Left renal cortex interstitium (tissue), 4 donors: ENCODE measurements around the gene NR2C2. TPM values are rescaled to one million over a fixed set of nuclear protein-coding genes. Genes with fewer than 3 reads are reported as not detected.

Experiments
- DNase-seq, 4 donors: peaks; one replicate each; pipeline ENCODE4 v3.0.0-alpha.2; 2013; ENCODE audit warnings: low read depth in 4 of 4, low spot score in 2 of 4, missing footprints in 1 of 4
- polyA plus RNA-seq, 4 donors: library from polyadenylated mRNA; unstranded; fragments of 120-200 nt; gene quantifications; one replicate each; pipeline ENCODE4 v1.2.1, GENCODE V29; 2013; ENCODE audit not compliant: insufficient read length in 4 of 4

Gene NR2C2
- polyA plus RNA-seq, 4 donors = 33.9 to 63.5 (median 48.2) TPM

- peak; percentile 45 to 68 (median 56) for DNase-seq
Measured at GRCh38 chr3:14921034-14921616, 26.3 kb upstream of the NR2C2 start.

DNA sequence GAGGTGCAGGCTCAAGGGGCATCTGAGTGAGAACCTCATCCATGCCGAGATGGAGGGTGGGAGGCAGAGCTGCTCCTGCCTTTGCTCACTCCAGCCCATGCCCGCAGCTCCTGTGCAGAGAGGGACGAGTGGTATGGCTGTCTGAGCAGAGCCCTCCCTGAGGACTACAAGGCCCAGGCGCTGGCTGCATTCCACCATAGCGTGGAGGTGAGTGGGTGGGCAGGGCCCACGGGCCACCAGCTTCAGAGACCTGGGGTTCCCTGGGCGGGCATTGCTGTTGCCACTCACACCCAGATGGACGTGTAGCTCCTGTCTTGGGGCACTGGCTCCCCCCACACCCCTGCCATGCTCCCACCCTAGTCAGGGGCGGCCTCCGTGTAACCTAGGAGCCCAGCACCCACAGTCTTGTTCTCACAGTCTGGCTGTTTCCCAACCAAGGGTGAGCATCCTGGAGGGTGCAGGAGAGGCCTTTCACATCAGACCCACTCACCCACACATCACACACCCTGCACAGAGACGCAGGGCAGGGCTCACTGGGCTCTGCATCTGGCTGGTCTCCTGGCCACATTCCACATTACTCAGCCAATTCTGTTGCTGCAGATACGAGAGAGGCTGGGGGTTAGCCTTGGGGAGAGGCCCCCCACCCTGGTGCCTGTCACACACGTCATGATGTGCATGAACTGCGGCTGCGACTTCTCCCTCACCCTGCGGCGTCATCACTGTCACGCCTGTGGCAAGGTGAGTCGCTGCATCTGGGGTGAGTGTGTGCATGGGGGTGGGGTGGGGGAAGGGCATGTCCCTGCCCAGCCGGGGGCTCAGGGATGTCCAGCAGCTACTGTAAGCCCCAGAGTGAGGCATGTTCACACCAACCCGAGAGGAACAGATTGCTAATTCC lies 25.3 kb upstream of the NR2C2 start:
- no peak for DNase-seq

GRCh38 chr3:14922863-14923262 lies 24.5 kb upstream of the NR2C2 start:
- DNase-seq = no peak

DNA sequence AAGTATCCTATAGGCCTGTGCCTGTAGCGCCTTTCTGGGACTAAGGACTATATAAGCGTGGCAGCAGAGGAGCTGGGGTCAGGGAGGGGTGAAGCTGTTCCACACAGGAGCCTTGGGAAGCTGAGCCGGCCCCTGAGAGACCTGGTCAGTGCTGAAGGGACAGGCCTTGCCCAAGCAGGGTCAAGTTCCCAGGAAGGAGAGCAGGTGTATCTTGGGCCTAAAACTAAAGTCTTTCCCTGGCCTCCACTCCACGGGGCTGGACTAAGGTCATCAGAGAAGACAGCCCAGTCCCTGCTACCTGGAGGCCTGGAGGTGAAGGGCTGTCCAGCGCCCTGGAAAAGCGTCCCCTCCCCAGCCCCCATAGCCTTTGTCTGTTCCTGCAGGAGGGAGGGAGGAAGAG lies 23.9 kb upstream of the NR2C2 start:
- DNase-seq = no peak

DNA sequence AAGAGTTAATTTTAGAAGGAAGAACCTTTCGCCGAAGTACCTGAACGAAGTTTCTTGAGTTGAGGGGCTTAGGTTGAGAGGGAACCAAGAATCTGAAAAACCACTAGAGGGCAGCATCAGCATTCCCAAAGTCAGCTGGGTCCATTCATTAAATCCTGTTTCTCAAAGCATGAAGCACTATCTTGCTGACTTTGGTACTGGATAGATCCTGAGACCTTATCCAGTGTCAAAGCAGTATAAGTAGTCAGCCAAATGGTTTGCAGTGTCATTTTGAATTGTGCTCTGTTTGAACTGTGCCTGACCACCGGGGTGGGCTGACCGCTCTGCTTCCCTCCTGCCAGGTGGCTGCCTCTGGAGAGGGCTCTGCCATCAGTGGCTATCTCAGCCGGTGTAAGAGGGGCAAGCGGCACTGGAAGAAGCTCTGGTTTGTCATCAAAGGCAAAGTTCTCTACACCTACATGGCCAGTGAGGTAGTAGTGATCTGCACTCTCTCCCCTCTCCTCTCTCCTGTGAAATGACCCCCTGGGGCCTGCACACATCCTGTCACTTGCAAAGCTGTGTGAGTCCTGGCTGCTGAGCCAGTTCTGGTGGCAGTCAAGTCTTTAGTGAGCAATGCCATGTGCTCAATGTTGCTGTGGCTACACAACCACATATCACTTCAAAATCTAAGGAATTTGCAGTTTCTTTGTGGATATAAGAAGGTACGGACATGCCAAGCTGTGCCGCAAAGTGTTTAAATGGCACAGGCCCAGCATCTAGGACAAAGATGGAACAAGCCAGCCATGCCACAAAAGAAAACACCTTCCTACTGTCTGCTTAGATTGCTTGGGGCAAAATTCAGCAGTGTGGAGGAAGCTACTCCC lies 21.4 kb upstream of the NR2C2 start:
- DNase-seq = peak in 1 of 4 donors; percentile 62

GRCh38 chr3:14926592-14926991 lies 20.8 kb upstream of the NR2C2 start:
- no peak for DNase-seq

- DNase-seq = no peak
Measured at GRCh38 chr3:14927308-14927707, 20.1 kb upstream of the NR2C2 start.

DNA sequence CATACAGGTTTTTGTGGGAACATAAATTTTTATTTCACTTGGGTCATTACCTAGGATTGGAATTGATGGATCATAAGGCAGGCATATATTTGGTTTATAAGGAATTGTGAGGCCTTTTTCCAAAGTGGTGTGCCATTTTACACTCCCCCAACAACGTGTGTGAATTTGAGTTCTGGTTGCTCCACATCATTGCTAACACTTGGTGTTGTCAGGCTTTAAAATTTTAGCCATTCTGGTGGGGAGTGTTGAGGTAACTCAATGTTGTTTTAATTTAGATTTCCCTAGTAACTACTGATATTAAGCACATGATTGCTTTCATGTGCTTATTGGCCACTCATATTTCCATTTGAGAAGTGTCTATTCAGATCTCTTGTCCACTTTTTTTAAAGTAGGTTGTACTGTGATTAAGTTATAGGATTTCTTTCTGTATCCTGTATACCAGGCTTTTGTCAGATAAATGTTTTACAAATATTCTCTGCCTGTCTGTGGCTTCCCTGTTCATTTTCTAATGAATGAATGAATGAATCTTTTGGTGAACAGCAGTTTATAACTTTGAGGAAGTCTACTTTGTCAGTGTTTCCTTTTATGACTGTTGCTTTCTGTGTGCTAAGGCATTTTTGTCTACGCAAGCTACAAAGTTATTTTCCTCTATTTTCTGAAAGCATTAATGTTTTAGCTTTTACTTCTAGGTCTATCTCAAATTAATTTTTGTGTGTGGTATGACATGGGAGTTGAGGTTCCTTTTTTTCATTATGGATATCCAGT lies 17.9 kb upstream of the NR2C2 start:
- no peak for DNase-seq

DNA sequence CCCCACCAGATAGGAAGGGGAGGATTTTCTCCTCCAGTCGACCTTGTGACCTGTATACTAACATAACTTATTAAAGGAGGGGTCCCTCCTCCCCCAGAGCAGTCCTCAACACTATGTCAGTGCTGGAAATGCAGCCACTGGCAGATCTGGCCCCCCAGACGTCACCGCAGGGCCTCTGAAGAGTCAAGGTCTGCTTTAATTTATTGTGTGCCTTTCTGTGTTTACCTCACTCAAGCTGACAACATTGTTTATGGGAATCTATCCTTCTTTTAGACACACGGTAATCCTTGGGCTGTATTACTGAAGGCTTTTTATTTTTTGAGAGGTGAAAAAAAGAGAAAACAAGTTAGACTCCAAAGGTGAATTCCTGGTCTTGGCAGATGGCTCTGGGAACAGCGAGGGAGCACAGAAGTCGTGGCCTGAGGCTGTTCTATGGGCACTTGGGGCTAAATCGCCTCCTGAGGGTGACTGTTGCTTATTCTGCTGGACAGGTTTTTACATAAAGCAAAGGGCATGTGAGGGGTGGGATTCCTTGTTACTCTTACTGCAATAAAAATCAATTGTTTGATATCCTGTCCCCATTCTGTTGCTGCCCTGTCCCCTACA lies 13.5 kb upstream of the NR2C2 start:
- no peak for DNase-seq

- no peak for DNase-seq
Measured at GRCh38 chr3:14935592-14936345, 11.6 kb upstream of the NR2C2 start.

DNA sequence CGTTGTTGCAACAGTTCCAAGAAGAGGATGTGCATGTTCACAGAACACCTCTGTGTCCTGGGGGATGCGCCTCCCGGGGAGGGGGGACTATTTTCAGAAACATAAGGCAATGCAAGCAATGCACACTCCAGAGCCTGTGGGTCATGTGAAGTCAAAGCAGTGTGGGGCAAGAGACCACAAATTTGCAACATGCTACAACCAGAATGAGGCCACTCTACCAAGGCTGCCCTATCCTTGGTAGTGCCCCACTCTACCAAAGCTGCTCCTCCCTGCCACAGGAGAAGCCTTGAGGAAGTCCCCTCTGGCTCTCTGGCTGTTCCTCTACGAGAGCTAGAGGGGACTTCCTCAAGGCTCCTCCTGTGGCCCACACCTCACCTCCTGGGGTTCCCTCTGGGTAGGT lies 8.4 kb upstream of the NR2C2 start:
- no peak for DNase-seq

DNA sequence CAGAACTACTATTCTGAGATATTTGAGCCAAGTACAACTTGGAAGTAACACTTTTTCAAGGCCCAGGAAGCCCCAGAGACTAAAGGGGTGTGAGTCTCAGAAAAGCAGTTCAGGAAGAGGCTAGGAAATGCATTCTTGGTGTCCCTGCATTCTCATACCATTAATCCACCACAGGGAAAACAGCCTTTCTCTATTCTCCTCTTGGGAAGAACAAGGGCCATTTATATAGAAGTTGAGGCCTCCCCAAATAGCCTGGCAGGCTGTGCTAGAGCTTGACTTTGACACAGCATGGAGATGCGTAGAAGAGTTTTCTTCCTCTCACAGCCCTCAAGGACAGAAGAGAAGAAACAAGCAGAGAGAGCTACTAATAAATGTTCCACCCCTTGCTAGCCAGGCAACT lies 5.5 kb upstream of the NR2C2 start:
- DNase-seq = no peak

DNA sequence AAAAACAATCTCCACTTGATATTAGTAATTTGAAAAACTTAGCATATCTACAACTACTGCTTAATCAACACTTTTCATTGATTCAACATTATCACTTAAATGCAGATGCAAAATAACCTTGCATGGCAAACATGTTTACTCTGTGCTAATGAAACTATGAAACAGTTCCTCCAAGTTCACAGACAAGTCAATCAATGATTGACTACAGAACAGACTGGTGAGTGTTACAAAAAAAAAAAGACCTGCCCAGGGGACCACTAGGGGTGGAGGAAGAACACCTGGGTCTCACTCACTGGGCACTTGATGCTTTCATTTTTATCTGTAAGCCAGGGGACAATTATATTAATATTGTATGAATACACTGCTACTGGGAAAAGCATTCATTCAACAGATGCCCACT lies 4.3 kb upstream of the NR2C2 start:
- peak in 1 of 4 donors; percentile 43 for DNase-seq

GRCh38 chr3:14946236-14946635 lies 1.1 kb upstream of the NR2C2 start:
- no peak for DNase-seq

- DNase-seq = no peak
Measured at GRCh38 chr3:14946739-14947099, 664 bp upstream of the NR2C2 start.

DNA sequence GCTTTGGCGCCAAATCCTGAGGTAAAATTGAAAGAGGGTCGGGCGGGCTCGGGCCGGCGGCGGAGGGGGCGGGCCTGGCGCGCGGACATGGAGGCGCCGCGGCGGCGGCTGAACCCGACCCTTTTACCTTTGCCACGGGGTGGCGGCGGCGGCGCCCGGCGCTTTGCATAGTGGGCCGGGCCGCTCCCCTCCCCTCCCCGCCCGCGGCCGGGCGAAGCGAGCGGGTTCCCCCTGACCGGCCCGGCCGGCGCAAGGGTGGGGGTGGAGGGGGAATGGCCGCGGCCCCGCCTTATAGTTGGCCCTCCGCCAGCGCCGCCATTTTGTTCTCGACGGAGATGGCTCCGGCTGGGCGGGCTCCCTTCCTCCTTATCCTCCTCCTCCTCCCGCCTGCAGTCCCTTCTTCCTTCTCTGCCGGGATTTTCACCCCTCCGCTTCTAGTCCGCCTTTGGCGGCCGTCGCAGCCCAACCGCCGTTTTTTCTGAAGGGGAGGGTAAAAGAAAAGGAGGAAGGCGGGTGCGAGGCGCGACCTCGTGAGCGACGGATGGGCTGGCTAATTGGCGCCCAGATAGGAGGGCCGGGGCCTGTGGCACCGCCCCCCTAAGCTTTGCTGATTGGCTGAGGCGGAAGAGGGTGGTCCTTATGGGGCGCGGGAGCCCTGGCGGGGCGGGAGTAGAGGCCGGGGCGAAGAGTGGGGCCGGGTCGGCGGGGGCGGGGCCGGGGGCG lies 664 bp downstream of the NR2C2 start:
- peak; percentile 94 to 97 (median 94) for DNase-seq

GRCh38 chr3:14948609-14949038 lies 1.2 kb downstream of the NR2C2 start:
- DNase-seq = peak in 2 of 4 donors; percentile 41 to 47

DNA sequence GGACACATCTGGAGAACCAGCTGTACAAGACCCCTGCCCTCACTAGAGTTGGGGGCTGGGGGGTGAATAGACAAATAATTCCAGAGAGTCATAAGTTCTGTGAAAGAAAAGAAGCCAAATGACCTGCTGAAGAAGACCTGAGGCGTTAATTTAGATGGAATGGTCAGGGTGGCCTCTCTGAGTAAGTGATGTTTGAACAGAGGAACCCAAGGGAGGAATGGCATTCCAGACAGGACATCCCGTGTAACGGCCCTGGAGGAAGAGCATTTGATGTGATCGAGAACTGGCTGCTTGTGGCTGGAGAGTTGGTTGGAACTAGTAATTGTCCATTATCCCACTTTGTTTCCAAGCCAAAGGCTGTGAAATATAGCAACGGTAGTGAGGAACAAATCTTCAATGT lies 1.7 kb downstream of the NR2C2 start:
- no peak for DNase-seq

GRCh38 chr3:14950274-14950673 lies 2.9 kb downstream of the NR2C2 start:
- no peak for DNase-seq
